Mesenchymal stem cell (in vitro differentiated cells and primary cell): ENCODE results near the gene A4GALT.
"Not testable (repeated sequence)": the region's sequence is repeated elsewhere in the genome, so short reads cannot be mapped to it uniquely, and the experiment has no call there.

Experiments
- DNase-seq: peaks from one replicate; pipeline ENCODE4 v3.0.0-alpha.2; 2013
- H2AFZ ChIP-seq: one replicate; pipeline ENCODE4 v1.6.1; 2013; ENCODE audit warnings: low read depth, mild to moderate bottlenecking, control low read depth, inconsistent platforms, low read length, moderate library complexity
- H2AK5ac ChIP-seq: 2 replicates; pipeline ENCODE4 v1.6.1; 2013; ENCODE audit warnings: low read length, moderate library complexity, mild to moderate bottlenecking, inconsistent platforms; ENCODE audit not compliant: severe bottlenecking
- H2BK120ac ChIP-seq: one replicate; pipeline ENCODE4 v1.6.1; 2013; ENCODE audit warnings: low read depth, mild to moderate bottlenecking, inconsistent platforms, low read length, moderate library complexity
- H2BK12ac ChIP-seq, 2 experiments: one replicate each; pipeline ENCODE4 v1.6.1; 2013; ENCODE audit warnings: inconsistent platforms in 2 of 2, low read length in 2 of 2, mild to moderate bottlenecking in 2 of 2, moderate library complexity in 2 of 2, control low read depth in 1 of 2
- H2BK15ac ChIP-seq: one replicate; pipeline ENCODE4 v1.6.1; 2013; ENCODE audit warnings: mild to moderate bottlenecking, low read depth, inconsistent platforms; ENCODE audit not compliant: poor library complexity, severe bottlenecking
- H2BK5ac ChIP-seq: 2 replicates; pipeline ENCODE4 v1.6.1; 2013; ENCODE audit warnings: low read depth, mild to moderate bottlenecking, low read length, control low read depth, inconsistent platforms; ENCODE audit not compliant: poor library complexity, severe bottlenecking
- H3K14ac ChIP-seq, 2 experiments: one replicate each; pipeline ENCODE4 v1.6.1; 2013; ENCODE audit warnings: inconsistent platforms in 2 of 2, low read length in 2 of 2, control low read depth in 1 of 2, mild to moderate bottlenecking in 1 of 2, moderate library complexity in 1 of 2
- H3K18ac ChIP-seq, 2 experiments: one replicate each; pipeline ENCODE4 v1.6.1; 2013; ENCODE audit warnings: inconsistent platforms in 2 of 2, low read length in 2 of 2, control low read depth in 1 of 2, low read depth in 1 of 2, mild to moderate bottlenecking in 1 of 2
- H3K23ac ChIP-seq, 2 experiments: one replicate each; pipeline ENCODE4 v1.6.1; 2013; ENCODE audit warnings: inconsistent platforms in 2 of 2, low read length in 2 of 2, mild to moderate bottlenecking in 2 of 2, moderate library complexity in 2 of 2, control low read depth in 1 of 2
- H3K27ac ChIP-seq: 2 replicates; pipeline ENCODE4 v1.5.1; 2013; ENCODE audit warnings: mild to moderate bottlenecking, moderate library complexity, low read length, control low read depth, inconsistent platforms; ENCODE audit not compliant: poor library complexity, severe bottlenecking
- H3K27me3 ChIP-seq, 2 experiments: 2 replicates each; pipeline versions ENCODE4 v1.6.1 to v1.7.0; 2013; ENCODE audit warnings: low read length in 2 of 2, mild to moderate bottlenecking in 2 of 2, moderate library complexity in 2 of 2, control low read depth in 1 of 2, inconsistent platforms in 1 of 2; ENCODE audit not compliant: control insufficient read depth in 1 of 2, insufficient read depth in 1 of 2
- H3K36me3 ChIP-seq, 2 experiments: 2 replicates each; pipeline versions ENCODE4 v1.6.1 to v1.7.0; 2013; ENCODE audit warnings: low read length in 2 of 2, control low read depth in 1 of 2, inconsistent platforms in 1 of 2, low read depth in 1 of 2, mild to moderate bottlenecking in 1 of 2; ENCODE audit not compliant: insufficient read depth in 2 of 2, control insufficient read depth in 1 of 2
- H3K4ac ChIP-seq, 2 experiments: one replicate each; pipeline ENCODE4 v1.6.1; 2013; ENCODE audit warnings: inconsistent platforms in 2 of 2, low read length in 2 of 2, mild to moderate bottlenecking in 2 of 2, moderate library complexity in 2 of 2, control low read depth in 1 of 2, low read depth in 1 of 2
- H3K4me1 ChIP-seq: 2 replicates; pipeline ENCODE4 v1.6.1; 2013; ENCODE audit warnings: low read depth, low read length, control low read depth; ENCODE audit not compliant: control insufficient read depth, insufficient read depth
- H3K4me2 ChIP-seq: 2 replicates; pipeline ENCODE4 v1.6.1; 2013; ENCODE audit warnings: low read length, mild to moderate bottlenecking, inconsistent platforms; ENCODE audit not compliant: poor library complexity, severe bottlenecking
- H3K4me3 ChIP-seq, 2 experiments: 2 replicates each; pipeline versions ENCODE4 v1.5.1 to v1.7.0; 2013; ENCODE audit warnings: low read length in 2 of 2, mild to moderate bottlenecking in 2 of 2, control low read depth in 1 of 2, low read depth in 1 of 2; ENCODE audit not compliant: insufficient read depth in 1 of 2
- H3K79me1 ChIP-seq: replicated peaks from 2 replicates; pipeline ENCODE4 v1.6.1; 2013; ENCODE audit warnings: mild to moderate bottlenecking, control low read depth, low read length, inconsistent platforms; ENCODE audit not compliant: poor library complexity, severe bottlenecking
- H3K9ac ChIP-seq: 2 replicates; pipeline ENCODE4 v1.7.0; 2013; ENCODE audit warnings: mild to moderate bottlenecking, low read length, moderate library complexity
- H3K9me3 ChIP-seq: 2 replicates; pipeline ENCODE4 v1.7.0; 2013; ENCODE audit warnings: mild to moderate bottlenecking, low read length; ENCODE audit not compliant: control insufficient read depth
- H4K8ac ChIP-seq: one replicate; pipeline ENCODE4 v1.6.1; 2013; ENCODE audit warnings: inconsistent platforms, mild to moderate bottlenecking, low read length, moderate library complexity
- H4K91ac ChIP-seq: one replicate; pipeline ENCODE4 v1.6.1; 2013; ENCODE audit warnings: mild to moderate bottlenecking, low read length, inconsistent platforms
- WGBS: methylation state at CpG from one replicate; pipeline ENCODE4 v1.1.7; 2013; ENCODE audit warnings: mixed read lengths; 5-methylcytosine and 5-hydroxymethylcytosine counted together

A4GALT gene

DNA sequence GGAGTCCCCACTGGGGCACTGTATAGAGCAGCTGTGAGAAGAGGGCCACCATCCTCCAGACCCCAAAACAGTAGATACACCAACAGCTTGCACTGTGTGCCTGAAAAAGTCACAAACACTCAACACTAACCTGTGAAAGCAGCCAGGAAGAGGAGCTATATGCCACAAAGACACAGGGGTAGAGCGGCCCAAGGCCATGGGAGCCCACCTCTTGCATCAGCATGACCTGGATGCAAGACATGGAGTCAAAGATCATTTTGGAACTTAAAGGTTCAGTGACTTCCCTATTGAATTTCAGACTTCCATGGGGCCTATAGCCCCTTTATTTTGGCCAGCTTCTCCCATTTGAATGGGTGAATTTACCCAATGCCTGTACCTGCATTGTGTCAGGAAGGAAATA, 41.8 kb downstream of the A4GALT start:
- Histone ChIP-seq H3K18ac (no peak overlapping the region), H3K4me1 (peaks cover 16% of the 10 kb centered on the region), H3K4ac (no peak overlapping the region), H2BK12ac (no peak overlapping the region), H3K36me3 (no peaks in the 10 kb centered on the region), H2BK5ac (no peak overlapping the region), H3K27ac (no peak overlapping the region), H3K23ac (no peak overlapping the region), H3K4me3 (no peak overlapping the region), H2BK15ac (no peak overlapping the region), H2BK120ac (no peak overlapping the region), H2AFZ (no peak overlapping the region), H3K79me1 (no peaks in the 10 kb centered on the region), H3K27me3 (no peaks in the 10 kb centered on the region), H3K9ac (no peak overlapping the region), H3K14ac (no peak overlapping the region), H4K8ac (peak overlapping the region; percentile 43), H4K91ac (peak overlapping the region; percentile 18), H3K9me3 (peaks cover 8% of the 10 kb centered on the region), H3K4me2 (no peak overlapping the region), H2AK5ac (peak overlapping the region; percentile 46)
- 95% methylated on average over 1 of the region's 1 CpG for WGBS
- DNase-seq, result no peak

- H3K9me3 ChIP-seq, H2BK5ac ChIP-seq, H3K18ac ChIP-seq, H3K36me3 ChIP-seq, H3K4ac ChIP-seq, H2AK5ac ChIP-seq, H3K27ac ChIP-seq, H3K27me3 ChIP-seq, H3K23ac ChIP-seq, H2BK15ac ChIP-seq, H4K91ac ChIP-seq, H3K4me2 ChIP-seq, H3K4me3 ChIP-seq, H2AFZ ChIP-seq, H3K14ac ChIP-seq, H2BK12ac ChIP-seq, H2BK120ac ChIP-seq, H3K9ac ChIP-seq, DNase-seq, H4K8ac ChIP-seq, H3K79me1 ChIP-seq: not testable (repeated sequence)
- WGBS, result 95% methylated on average over 4 of the region's 4 CpGs
- H3K4me1 ChIP-seq, result peaks cover 12% of the 10 kb centered on the region
Measured at GRCh38 chr22:42677936-42678335, 42.7 kb downstream of the A4GALT start.

GRCh38 chr22:42676059-42676607, 44.5 kb downstream of the A4GALT start:
- Histone ChIP-seq H3K4ac (no peak overlapping the region), H2BK12ac (no peak overlapping the region), H3K4me3 (no peak overlapping the region), H3K23ac (no peak overlapping the region), H3K14ac (no peak overlapping the region), H3K79me1 (no peaks in the 10 kb centered on the region), H3K9me3 (peaks cover 8% of the 10 kb centered on the region), H3K4me1 (peaks cover 10% of the 10 kb centered on the region), H4K91ac (no peak overlapping the region), H3K36me3 (no peaks in the 10 kb centered on the region), H2AFZ (no peak overlapping the region), H2BK120ac (no peak overlapping the region), H3K4me2 (no peak overlapping the region), H3K18ac (no peak overlapping the region), H2BK5ac (no peak overlapping the region), H2AK5ac (no peak overlapping the region), H2BK15ac (peak overlapping the region; percentile 63), H3K9ac (peak overlapping the region; percentile 65), H3K27ac (no peak overlapping the region), H4K8ac (peak overlapping the region; percentile 64), H3K27me3 (no peaks in the 10 kb centered on the region)
- DNase-seq, result peak; percentile 82
- WGBS, result 52% methylated on average over 5 of the region's 7 CpGs

- no peak overlapping the region for H3K18ac ChIP-seq
- H3K4me2 ChIP-seq, result no peak overlapping the region
- no peak overlapping the region for H2AFZ ChIP-seq
- no peak overlapping the region for H2BK12ac ChIP-seq
- no peak for DNase-seq
- no peak overlapping the region for H3K14ac ChIP-seq
- no peak overlapping the region for H2BK5ac ChIP-seq
- H4K8ac ChIP-seq, result no peak overlapping the region
- H3K9me3 ChIP-seq, result peaks cover 7% of the 10 kb centered on the region
- no peak overlapping the region for H2BK15ac ChIP-seq
- no peak overlapping the region for H2AK5ac ChIP-seq
- H3K9ac ChIP-seq, result no peak overlapping the region
- no peak overlapping the region for H4K91ac ChIP-seq
- no peaks in the 10 kb centered on the region for H3K27me3 ChIP-seq
- no peak overlapping the region for H2BK120ac ChIP-seq
- no peaks in the 10 kb centered on the region for H3K79me1 ChIP-seq
- H3K27ac ChIP-seq, result no peak overlapping the region
- no peak overlapping the region for H3K4me3 ChIP-seq
- WGBS, result 83% methylated on average over 2 of the region's 2 CpGs
- H3K4ac ChIP-seq, result no peak overlapping the region
- H3K4me1 ChIP-seq, result peaks cover 6% of the 10 kb centered on the region
- H3K23ac ChIP-seq, result no peak overlapping the region
- H3K36me3 ChIP-seq, result no peaks in the 10 kb centered on the region
Measured at GRCh38 chr22:42673898-42674401, 46.7 kb downstream of the A4GALT start.
